ENCODE results near the gene NR2C2AP. TPM values are rescaled to one million over a fixed set of nuclear protein-coding genes. Genes with fewer than 3 reads are reported as not detected.
A peak's percentile ranks its signal among the peaks of the same experiment; 100 is the strongest.

Gene NR2C2AP
- total and polyA plus RNA-seq, 2 of the 13 experiments (the other 11 are each of a cell fraction or from before 2014, with no cell fraction given) = 12.2 to 26.8 TPM

- TF ChIP-seq HES4 (CRISPR knock-in tag; IDR thresholded peaks at IDR 0.05; ENCODE audit: borderline replicate concordance) = peak; percentile 79; the same call in 1 of the 2 replicates
- no peak for TF ChIP-seq PAXIP1 (CRISPR knock-in tag; conservative IDR thresholded peaks at IDR 0.05)
- no peak for TF ChIP-seq E2F2 (CRISPR knock-in tag; IDR thresholded peaks at IDR 0.05; ENCODE audit: borderline replicate concordance)
- peak; percentile 41; the same call in 1 of the 2 replicates for TF ChIP-seq TAF1 (CRISPR knock-in tag; IDR thresholded peaks at IDR 0.05)
- TF ChIP-seq ZNF296 (CRISPR knock-in tag; conservative IDR thresholded peaks at IDR 0.05) = no peak
- TF ChIP-seq THAP11 (CRISPR knock-in tag; IDR thresholded peaks at IDR 0.05) = peak; percentile 70
- peak; percentile 57; the same call in 1 of the 2 replicates for TF ChIP-seq THRA (CRISPR knock-in tag; IDR thresholded peaks at IDR 0.05; ENCODE audit: borderline replicate concordance)
- TF ChIP-seq MYPOP (CRISPR knock-in tag; IDR thresholded peaks at IDR 0.05) = peak; percentile 39; the same call in 1 of the 2 replicates
- TF ChIP-seq ZHX1 (CRISPR knock-in tag; IDR thresholded peaks at IDR 0.05; ENCODE audit: low read depth) = no peak
- peak; percentile 55 for TF ChIP-seq HDAC2 (CRISPR knock-in tag; IDR thresholded peaks at IDR 0.05)
- TF ChIP-seq ZSCAN29 (CRISPR knock-in tag; conservative IDR thresholded peaks at IDR 0.05) = peak; percentile 62; the same call in 1 of the 2 replicates
- TF ChIP-seq REXO4 (CRISPR knock-in tag; IDR thresholded peaks at IDR 0.05; ENCODE audit: borderline replicate concordance) = no peak
- TF ChIP-seq TBP (CRISPR knock-in tag; IDR thresholded peaks at IDR 0.05) = no peak
- 0 out of 2 replicates have a peak, but pooled peaks have one; percentile 28 for TF ChIP-seq MXD4 (CRISPR knock-in tag; IDR thresholded peaks at IDR 0.05)
- peak; percentile 59; the same call in 1 of the 2 replicates for TF ChIP-seq HDAC1 (CRISPR knock-in tag; IDR thresholded peaks at IDR 0.05)
- TF ChIP-seq U2AF1 (optimal IDR thresholded peaks at IDR 0.05; ENCODE audit: low read depth, low read length) = no peak
- no peak for TF ChIP-seq RARA (CRISPR knock-in tag; IDR thresholded peaks at IDR 0.05)
- TF ChIP-seq ATF7 (IDR thresholded peaks at IDR 0.05) = no peak
- TF ChIP-seq ATF7 (CRISPR knock-in tag; IDR thresholded peaks at IDR 0.05) = no peak
These were observed 21.8 kb upstream of the NR2C2AP start (continued) for GRCh38 chr19:19224852-19225494.

Measured in HepG2 (cell line).